ENCODE measurements around the gene FNBP1L. TPM values are rescaled to one million over a fixed set of nuclear protein-coding genes. Genes with fewer than 3 reads are reported as not detected.

FNBP1L gene
- polyA plus RNA-seq, 1 of the 3 experiments (the other 2 are of a cell fraction): 16.5 TPM

DNA sequence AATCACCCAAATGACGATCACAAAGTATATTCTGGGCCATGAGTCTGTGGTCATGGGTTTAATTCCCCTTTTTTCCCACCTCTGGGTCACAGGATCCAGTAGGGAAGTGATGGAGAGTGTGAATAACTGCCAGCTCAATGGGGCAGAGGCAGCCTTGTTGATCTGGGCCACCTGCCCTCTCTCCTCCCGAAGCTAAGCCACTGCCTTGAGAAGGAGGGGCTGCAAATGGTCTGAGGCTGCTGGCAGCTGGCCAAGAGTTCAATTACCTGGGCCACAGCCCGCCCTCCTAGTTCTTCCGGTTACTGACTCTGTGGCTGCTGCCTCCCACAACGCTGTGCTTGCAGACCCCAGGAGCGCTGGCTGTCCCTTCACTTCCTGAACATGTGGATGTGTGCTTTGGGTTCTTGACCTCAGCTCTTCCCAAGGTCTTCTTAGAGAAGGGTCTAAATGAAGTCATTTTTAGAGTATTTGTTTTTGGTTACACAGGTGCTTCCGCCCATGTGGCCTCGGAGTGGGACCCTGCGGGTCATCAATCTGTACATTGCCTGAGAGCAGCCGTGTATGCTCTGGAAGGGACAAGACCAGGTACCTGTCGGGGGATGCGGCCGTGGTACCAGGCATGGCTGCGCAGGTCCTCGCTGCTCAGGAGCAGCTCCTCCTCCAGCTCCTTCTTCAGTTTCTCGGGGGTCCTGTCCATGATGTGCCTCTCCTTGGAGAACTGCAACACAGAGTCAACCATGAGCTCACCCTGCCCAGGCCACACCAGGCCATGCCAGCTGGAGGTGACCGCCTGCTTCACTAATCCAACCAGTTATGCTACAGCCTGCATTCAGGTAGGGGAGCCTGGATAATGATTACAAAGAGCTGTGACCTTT is 144.0 kb downstream of the FNBP1L start:
- peaks cover 26% of the 10 kb centered on the region for H3F3A ChIP-seq (replicated peaks; ENCODE audit: insufficient read depth)
- H3K4me1 ChIP-seq (ENCODE audit: control insufficient read depth in 1 of 2, insufficient read depth in 2 of 2, low read depth in 1 of 2, low read length in 1 of 2): peaks cover 30 to 50% of the 10 kb centered on the region in 2 experiments
- no peak overlapping the region for H3K4me3 ChIP-seq (ENCODE audit: low read depth in 2 of 2, low read length in 1 of 2)
- H4K20me1 ChIP-seq (ENCODE audit: insufficient read depth): peaks cover 82% of the 10 kb centered on the region
- CTCF ChIA-PET: interaction anchor here (0.8 to 2.2 kb wide), 4 partner anchors 16 to 252 kb away, joined by 3 to 7 read pairs (median 5); no protein-coding TSS in a partner anchor
- 0 out of 2 replicates have a peak overlapping the region, but pooled peaks have one; percentile 12 for H3K4me2 ChIP-seq
- no peaks in the 10 kb centered on the region for H3K27me3 ChIP-seq (ENCODE audit: insufficient read depth)
- peak; percentile 85 for DNase-seq
- 62% methylated on average over 9 of the region's 17 CpGs for WGBS (ENCODE audit: low lambda C conversion rate)
- POLR2A ChIA-PET: interaction anchor here (2.5 kb wide), 1 partner anchor 16 kb away, joined by 8 read pairs; no protein-coding TSS in a partner anchor
- H3K9me2 ChIP-seq: no peaks in the 10 kb centered on the region
- H3K36me3 ChIP-seq (replicated peaks in 1 of 2; ENCODE audit: control insufficient read depth in 1 of 2, insufficient read depth in 2 of 2, low read length in 1 of 2): peaks cover 40 to 48% of the 10 kb centered on the region in 2 experiments
- no peak overlapping the region for H2AFZ ChIP-seq (ENCODE audit: low read depth)
- H3K27ac ChIP-seq (ENCODE audit: low read depth in 2 of 2, low read length in 1 of 2): peak overlapping the region; percentile 38 to 71; a peak in 3 of 4 replicates
- TF ChIP-seq TCF12 (IDR thresholded peaks at IDR 0.05): peak; percentile 11; the same call in 1 of the 2 replicates
- TF ChIP-seq RAD21 (IDR thresholded peaks at IDR 0.05; ENCODE audit: low read length): 0 out of 2 replicates have a peak, but pooled peaks have one; percentile 18
- peak; percentile 84 for TF ChIP-seq NFIC (IDR thresholded peaks at IDR 0.05; ENCODE audit: borderline replicate concordance)
- 0 out of 2 replicates have a peak, but pooled peaks have one; percentile 13 for TF ChIP-seq RCOR1 (IDR thresholded peaks at IDR 0.05; ENCODE audit: low read length)
- no peak for TF ChIP-seq FOXM1 (IDR thresholded peaks at IDR 0.05; ENCODE audit: low read depth)
- TF ChIP-seq FOXJ3 (CRISPR knock-in tag; IDR thresholded peaks at IDR 0.05): 0 out of 2 replicates have a peak, but pooled peaks have one; percentile 46
- TF ChIP-seq POLR2AphosphoS5 (IDR thresholded peaks at IDR 0.05; ENCODE audit: low read depth, low read length): no peak
- peak; percentile 20 for TF ChIP-seq CHD2 (IDR thresholded peaks at IDR 0.05; ENCODE audit: low read length, partially characterized antibody)
- TF ChIP-seq, protein P1, sequence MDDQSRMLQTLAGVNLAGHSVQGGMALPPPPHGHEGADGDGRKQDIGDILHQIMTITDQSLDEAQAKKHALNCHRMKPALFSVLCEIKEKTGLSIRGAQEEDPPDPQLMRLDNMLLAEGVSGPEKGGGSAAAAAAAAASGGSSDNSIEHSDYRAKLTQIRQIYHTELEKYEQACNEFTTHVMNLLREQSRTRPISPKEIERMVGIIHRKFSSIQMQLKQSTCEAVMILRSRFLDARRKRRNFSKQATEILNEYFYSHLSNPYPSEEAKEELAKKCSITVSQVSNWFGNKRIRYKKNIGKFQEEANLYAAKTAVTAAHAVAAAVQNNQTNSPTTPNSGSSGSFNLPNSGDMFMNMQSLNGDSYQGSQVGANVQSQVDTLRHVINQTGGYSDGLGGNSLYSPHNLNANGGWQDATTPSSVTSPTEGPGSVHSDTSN (IDR thresholded peaks at IDR 0.05): no peak
- H3K79me2 ChIP-seq (ENCODE audit: insufficient read depth): peaks cover 99% of the 10 kb centered on the region
- no peaks in the 10 kb centered on the region for H3K9me3 ChIP-seq
- H3K9ac ChIP-seq: no peak overlapping the region

DNA sequence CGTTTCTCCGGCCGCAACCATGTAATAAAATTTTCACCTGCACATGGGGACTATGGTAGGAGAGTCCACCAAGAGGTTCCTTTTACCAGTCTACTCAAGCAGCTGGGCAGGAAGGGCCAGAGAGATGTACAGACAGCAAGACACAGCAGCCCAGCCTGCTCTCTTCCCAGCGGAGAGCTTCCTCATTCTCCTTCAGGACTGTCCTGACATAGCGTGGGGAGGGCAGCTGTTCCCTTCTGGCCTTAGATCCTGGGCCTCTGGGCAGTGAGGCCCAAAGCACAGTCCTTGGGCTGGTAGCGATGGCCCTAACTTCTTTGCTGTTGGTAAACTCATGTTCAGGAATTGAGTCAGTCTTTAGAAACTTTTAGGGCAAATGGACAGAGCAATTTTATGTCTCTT is 144.6 kb downstream of the FNBP1L start:
- Histone ChIP-seq H3K27ac (ENCODE audit: low read depth in 2 of 2, low read length in 1 of 2) (peak overlapping the region; percentile 36 to 71; a peak in 3 of 4 replicates), H3K9me2 (no peaks in the 10 kb centered on the region), H4K20me1 (ENCODE audit: insufficient read depth) (peaks cover 88% of the 10 kb centered on the region), H3K36me3 (replicated peaks in 1 of 2; ENCODE audit: control insufficient read depth in 1 of 2, insufficient read depth in 2 of 2, low read length in 1 of 2) (peaks cover 39 to 42% of the 10 kb centered on the region in 2 experiments), H3K27me3 (ENCODE audit: insufficient read depth) (no peaks in the 10 kb centered on the region), H3K9me3 (no peaks in the 10 kb centered on the region), H3K9ac (no peak overlapping the region), H3K4me1 (ENCODE audit: control insufficient read depth in 1 of 2, insufficient read depth in 2 of 2, low read depth in 1 of 2, low read length in 1 of 2) (peaks cover 30 to 56% of the 10 kb centered on the region in 2 experiments), H2AFZ (ENCODE audit: low read depth) (no peak overlapping the region), H3K4me2 (no peak overlapping the region), H3F3A (replicated peaks; ENCODE audit: insufficient read depth) (peaks cover 22% of the 10 kb centered on the region), H3K4me3 (ENCODE audit: low read depth in 2 of 2, low read length in 1 of 2) (no peak overlapping the region), H3K79me2 (ENCODE audit: insufficient read depth) (peaks cover 100% of the 10 kb centered on the region)
- 96% methylated on average over 6 of the region's 6 CpGs for WGBS (ENCODE audit: low lambda C conversion rate)
- CTCF ChIA-PET: interaction anchor here (0.8 to 2.2 kb wide), 5 partner anchors 16 to 288 kb away, joined by 3 to 7 read pairs (median 5); no protein-coding TSS in a partner anchor
- POLR2A ChIA-PET: interaction anchor here (2.5 kb wide), 1 partner anchor 16 kb away, joined by 8 read pairs; no protein-coding TSS in a partner anchor
- no peak for DNase-seq
- no peak for TF ChIP-seq FOSL2 (IDR thresholded peaks at IDR 0.05; ENCODE audit: borderline replicate concordance, low read depth)
- no peak for TF ChIP-seq NRF1 (IDR thresholded peaks at IDR 0.05; ENCODE audit: low read depth, low read length)
- no peak for TF ChIP-seq CHD2 (IDR thresholded peaks at IDR 0.05; ENCODE audit: low read length, partially characterized antibody)
- TF ChIP-seq RCOR1 (IDR thresholded peaks at IDR 0.05; ENCODE audit: low read length): no peak
- TF ChIP-seq, protein P2, sequence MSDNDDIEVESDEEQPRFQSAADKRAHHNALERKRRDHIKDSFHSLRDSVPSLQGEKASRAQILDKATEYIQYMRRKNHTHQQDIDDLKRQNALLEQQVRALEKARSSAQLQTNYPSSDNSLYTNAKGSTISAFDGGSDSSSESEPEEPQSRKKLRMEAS (IDR thresholded peaks at IDR 0.05; ENCODE audit: low read depth): no peak
- no peak for TF ChIP-seq NFIC (IDR thresholded peaks at IDR 0.05; ENCODE audit: borderline replicate concordance)
- TF ChIP-seq SMC3 (IDR thresholded peaks at IDR 0.05; ENCODE audit: low read depth, low read length): no peak
- no peak for TF ChIP-seq GATA2 (CRISPR knock-in tag; IDR thresholded peaks at IDR 0.05)
- TF ChIP-seq EP300 (IDR thresholded peaks at IDR 0.05; ENCODE audit: borderline replicate concordance in 1 of 2, low read depth in 1 of 2, low read length in 1 of 2): no peak
- no peak for TF ChIP-seq EZH2phosphoT487 (IDR thresholded peaks at IDR 0.05; ENCODE audit: borderline replicate concordance, low read depth)
- TF ChIP-seq, protein P3, sequence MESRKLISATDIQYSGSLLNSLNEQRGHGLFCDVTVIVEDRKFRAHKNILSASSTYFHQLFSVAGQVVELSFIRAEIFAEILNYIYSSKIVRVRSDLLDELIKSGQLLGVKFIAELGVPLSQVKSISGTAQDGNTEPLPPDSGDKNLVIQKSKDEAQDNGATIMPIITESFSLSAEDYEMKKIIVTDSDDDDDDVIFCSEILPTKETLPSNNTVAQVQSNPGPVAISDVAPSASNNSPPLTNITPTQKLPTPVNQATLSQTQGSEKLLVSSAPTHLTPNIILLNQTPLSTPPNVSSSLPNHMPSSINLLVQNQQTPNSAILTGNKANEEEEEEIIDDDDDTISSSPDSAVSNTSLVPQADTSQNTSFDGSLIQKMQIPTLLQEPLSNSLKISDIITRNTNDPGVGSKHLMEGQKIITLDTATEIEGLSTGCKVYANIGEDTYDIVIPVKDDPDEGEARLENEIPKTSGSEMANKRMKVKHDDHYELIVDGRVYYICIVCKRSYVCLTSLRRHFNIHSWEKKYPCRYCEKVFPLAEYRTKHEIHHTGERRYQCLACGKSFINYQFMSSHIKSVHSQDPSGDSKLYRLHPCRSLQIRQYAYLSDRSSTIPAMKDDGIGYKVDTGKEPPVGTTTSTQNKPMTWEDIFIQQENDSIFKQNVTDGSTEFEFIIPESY (IDR thresholded peaks at IDR 0.05; ENCODE audit: borderline replicate concordance, low read depth): no peak
- no peak for TF ChIP-seq JUND (IDR thresholded peaks at IDR 0.05)
- TF ChIP-seq, protein P1 (IDR thresholded peaks at IDR 0.05): no peak
- no peak for TF ChIP-seq MEF2A (IDR thresholded peaks at IDR 0.05; ENCODE audit: borderline replicate concordance, low read depth)

Data from SK-N-SH (cell line).